C4-2B (cell line): Measurements from ENCODE around the gene TAF1D.
"Not testable (repeated sequence)": the region's sequence is repeated elsewhere in the genome, so short reads cannot be mapped to it uniquely, and the experiment has no call there.

ENCODE experiments used
- H3K27ac ChIP-seq: fragments of 450-650 bp; 2 replicates; pipeline ENCODE4 v1.5.1; 2017
- ZFX ChIP-seq: fragments of 450-650 bp; IDR thresholded peaks from 2 replicates; pipeline ENCODE4 v1.6.1; 2017
- TF ChIP-seq, protein P1 (sequence below): fragments of 450-650 bp; conservative IDR thresholded peaks from 2 replicates; pipeline ENCODE4 v1.5.1; 2017; ENCODE audit warnings: mild to moderate bottlenecking

TAF1D gene

DNA sequence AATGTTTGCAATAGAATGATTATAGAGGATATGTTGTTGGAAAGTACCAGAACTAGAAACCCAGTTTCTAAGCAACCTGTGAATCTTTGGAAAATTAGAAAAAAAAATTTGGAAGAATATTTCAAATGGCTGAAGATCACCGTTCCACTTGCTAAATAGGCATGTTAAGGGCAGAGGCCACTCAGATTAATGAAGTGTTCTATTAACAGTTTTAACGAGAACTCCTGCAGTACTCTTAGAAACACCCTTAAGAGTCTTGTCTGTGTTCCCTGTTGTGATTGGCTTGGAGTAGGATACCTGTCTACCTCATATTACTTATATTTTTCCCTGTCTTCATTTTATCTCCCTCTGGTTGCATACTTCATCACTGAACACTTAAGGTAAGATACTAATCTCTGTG is 4.8 kb upstream of the TAF1D start:
- no peak overlapping the region for H3K27ac ChIP-seq
- TF ChIP-seq ZFX: no peak

DNA sequence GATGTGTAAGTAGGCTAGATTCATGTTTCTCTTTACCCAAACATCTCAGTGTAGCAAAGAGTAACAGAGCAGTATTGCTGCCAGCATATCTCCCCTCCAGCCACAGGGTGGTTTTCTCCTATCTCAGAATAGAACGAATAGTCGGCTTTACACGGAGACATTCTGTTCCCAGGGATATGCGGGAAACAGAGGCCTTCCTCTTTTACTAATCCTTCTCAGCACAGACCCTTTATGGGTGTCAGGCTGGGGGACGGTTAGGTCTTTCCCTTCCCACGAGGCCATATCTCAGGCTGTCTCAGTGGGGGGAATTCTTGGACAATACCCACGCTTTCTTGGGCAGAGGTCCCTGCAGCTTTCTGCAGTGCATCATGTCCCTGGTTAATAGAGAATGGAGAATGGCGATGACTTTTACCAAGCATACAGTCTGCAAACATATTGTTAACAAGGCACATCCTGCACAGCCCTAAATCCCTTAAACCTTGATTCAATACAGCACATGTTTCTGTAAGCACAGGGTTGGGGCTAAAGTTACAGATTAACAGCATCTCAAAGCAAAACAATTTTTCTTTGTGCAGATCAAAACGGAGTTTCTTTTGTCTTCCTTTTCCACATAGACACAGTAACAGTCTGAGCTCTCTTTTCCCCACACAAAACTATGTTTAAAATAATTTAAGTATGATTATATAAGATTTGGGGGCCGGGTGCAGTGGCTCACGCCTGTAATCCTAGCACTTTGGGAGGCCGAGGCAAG is 3.9 kb upstream of the TAF1D start:
- H3K27ac ChIP-seq: not testable (repeated sequence)

DNA sequence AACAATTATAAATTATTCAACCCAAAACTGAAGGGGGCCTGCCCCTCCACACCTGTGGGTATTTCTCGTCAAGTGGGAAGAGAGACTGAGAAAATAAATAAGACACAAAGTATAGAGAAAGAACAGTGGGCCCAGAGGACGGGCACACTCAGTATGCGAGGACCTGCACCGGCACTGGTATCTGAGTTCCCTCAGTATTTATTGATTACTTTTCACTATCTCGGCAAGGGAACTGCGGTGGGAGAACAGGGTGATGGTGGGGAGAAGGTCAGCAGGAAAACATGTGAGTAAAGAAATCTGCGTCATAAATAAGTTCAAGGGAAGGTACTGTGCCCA is 3.3 kb upstream of the TAF1D start:
- H3K27ac ChIP-seq: no peak overlapping the region

DNA sequence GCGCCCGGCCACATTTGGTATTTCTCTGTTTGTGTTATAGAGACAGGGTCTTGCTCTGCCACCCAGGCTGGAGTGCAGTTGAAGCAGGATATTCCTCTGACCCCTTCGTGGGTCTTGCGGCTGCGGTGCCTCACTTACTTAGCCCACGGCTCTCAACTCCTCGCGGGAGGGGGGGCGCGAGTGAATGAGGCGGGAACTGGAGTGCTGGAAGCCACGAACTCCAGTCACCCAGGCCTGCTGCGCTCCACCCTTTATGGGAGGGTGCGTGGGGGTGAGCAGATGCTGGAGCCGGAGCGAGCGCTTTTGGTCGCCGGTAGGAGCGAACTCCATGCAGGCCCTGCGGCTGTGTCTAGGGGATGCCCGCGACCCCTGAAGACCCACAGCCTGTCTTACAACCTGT is 2.0 kb upstream of the TAF1D start:
- TF ChIP-seq, protein P1, sequence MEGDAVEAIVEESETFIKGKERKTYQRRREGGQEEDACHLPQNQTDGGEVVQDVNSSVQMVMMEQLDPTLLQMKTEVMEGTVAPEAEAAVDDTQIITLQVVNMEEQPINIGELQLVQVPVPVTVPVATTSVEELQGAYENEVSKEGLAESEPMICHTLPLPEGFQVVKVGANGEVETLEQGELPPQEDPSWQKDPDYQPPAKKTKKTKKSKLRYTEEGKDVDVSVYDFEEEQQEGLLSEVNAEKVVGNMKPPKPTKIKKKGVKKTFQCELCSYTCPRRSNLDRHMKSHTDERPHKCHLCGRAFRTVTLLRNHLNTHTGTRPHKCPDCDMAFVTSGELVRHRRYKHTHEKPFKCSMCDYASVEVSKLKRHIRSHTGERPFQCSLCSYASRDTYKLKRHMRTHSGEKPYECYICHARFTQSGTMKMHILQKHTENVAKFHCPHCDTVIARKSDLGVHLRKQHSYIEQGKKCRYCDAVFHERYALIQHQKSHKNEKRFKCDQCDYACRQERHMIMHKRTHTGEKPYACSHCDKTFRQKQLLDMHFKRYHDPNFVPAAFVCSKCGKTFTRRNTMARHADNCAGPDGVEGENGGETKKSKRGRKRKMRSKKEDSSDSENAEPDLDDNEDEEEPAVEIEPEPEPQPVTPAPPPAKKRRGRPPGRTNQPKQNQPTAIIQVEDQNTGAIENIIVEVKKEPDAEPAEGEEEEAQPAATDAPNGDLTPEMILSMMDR: no peak
- TF ChIP-seq ZFX: no peak
- H3K27ac ChIP-seq: 0 out of 2 replicates have a peak overlapping the region, but pooled peaks have one; percentile 97

More for the DNA sequence above, 3.3 kb upstream of the TAF1D start:
- TF ChIP-seq, protein P1: no peak
- no peak for TF ChIP-seq ZFX

DNA sequence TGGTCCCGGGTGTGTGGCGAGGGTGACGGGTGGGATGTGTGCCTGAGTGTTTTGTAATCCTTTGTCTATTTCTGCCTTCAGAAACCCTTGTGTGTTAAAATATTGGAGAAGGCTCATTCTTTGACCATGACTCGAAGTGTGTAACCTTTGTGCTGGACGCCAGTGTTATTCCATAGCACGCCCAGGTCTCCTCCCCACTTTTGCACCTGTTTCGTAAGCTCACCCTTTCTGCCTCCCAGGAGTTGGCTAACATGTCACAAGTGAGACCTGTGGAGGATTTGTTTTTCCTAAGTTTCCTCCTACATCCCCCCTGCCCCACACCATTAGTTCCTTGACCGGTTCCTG is 559 bp upstream of the TAF1D start:
- no peak for TF ChIP-seq ZFX
- TF ChIP-seq, protein P1: no peak
- peak overlapping the region; percentile 97 for H3K27ac ChIP-seq

DNA sequence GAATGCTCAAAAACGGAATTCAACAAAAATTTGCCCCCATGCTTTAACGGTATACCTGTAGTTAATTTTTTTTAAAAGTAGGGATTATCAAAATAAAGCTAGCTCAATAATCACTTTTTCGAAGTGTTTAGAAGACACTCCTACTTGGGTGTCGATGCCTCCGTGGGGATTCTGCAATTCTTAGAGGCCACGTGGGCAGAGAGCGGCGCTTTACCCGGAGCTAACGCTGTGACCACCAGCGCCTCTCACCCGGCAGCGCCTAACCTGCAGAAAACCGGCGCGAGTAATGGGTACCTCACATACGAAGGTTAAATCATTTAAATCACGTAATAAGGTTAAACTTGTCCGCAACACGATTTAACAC is 583 bp downstream of the TAF1D start:
- H3K27ac ChIP-seq: peak overlapping the region; percentile 97
- TF ChIP-seq, protein P1: no peak; the same call in 1 of the 2 replicates
- no peak for TF ChIP-seq ZFX

DNA sequence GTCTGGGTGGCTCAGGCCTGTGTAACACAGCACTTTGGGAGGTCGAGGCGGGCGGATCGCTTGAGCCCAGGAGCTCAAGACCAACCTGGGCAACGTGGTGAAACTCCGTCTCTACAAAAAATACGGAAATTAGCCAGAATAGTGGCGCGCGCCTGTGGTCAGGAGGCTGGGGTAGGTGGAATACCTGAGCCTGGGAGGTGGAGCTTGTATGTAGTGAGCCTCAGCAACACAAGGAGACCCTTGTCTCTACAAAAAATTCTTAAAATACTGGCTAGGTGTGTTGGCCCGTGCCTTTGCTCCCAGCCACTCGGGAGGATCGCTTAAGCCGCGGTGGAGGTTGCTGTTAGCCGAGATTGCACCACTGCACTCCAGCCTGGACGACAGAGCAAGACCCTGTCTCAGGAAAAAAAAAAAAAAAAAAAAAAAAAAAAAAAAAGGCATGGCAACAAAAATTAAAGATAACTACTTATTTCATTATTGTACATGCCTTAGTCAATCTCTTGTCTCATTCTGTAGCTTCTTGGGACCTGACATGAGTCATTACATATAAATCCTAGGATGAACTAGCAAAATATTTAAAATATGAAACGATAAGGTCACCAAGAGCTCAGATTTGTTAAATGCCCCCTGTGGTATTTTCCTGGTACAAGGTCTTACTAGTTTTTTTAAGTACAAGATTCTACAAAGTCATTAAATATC is 1.1 kb downstream of the TAF1D start:
- peak overlapping the region; percentile 97 for H3K27ac ChIP-seq

DNA sequence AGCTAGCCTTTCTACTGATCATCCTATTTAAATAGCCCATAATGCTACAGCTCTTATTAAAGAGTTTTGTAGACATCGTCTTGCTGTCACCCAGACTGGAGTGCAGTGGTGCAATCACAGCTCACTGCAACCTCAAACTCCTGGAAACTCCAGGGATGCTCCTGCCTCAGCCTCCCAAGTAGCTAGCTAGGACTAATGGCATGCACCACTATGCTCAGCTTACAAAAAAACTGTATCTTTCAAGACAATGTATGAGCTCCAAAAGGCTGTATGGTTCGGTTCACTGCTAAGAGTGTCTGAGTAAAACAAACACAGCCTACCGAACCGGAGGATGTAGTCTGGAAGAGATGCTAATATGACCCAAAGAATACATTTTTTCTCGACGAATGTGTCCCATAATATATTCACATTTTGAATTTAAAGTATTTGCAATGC is 2.6 kb downstream of the TAF1D start:
- H3K27ac ChIP-seq: no peak overlapping the region
- TF ChIP-seq, protein P1: no peak
- TF ChIP-seq ZFX: no peak

More for the DNA sequence above, 1.1 kb downstream of the TAF1D start:
- TF ChIP-seq ZFX: no peak
- TF ChIP-seq, protein P1: no peak
